SH-SY5Y (cell line): ENCODE data around the gene TMEM51.

Experiments
- GATA2 ChIP-seq: IDR thresholded peaks from 2 replicates; pipeline ENCODE4 v1.6.1; 2011; ENCODE audit warnings: mild to moderate bottlenecking, low read depth, low read length
- GATA3 ChIP-seq: IDR thresholded peaks from 2 replicates; pipeline ENCODE4 v1.6.1; 2011; ENCODE audit warnings: low read depth, mild to moderate bottlenecking, low read length, moderate library complexity

DNA sequence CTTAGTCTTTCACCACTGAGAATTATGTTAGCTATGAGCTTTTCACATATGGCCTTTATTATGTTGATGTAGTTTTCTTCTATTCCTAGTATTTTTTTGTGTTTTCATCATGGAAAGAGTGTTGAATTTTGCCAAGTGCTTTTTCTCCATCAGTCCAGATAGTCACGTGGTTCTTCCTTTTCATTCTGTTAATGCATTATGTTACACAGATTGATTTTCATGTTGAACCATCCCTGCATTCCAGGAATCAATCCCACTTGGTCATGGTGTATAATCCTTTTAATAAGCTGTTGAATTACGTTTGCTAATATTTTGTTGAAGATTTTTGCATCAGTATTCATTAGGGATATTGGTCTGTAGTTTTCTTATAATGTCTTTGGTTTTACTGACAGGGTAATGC is 111.2 kb downstream of the TMEM51 start:
- TF ChIP-seq GATA3, result no peak
- TF ChIP-seq GATA2, result no peak
